Kasumi-1 (cell line): Measurements from ENCODE around the gene PTPRZ1.

ENCODE experiments used
- DNase-seq, 2 experiments: peaks; one replicate each; lab custom pipeline; 2025; lab: John Stamatoyannopoulos, UW

Gene PTPRZ1

DNA sequence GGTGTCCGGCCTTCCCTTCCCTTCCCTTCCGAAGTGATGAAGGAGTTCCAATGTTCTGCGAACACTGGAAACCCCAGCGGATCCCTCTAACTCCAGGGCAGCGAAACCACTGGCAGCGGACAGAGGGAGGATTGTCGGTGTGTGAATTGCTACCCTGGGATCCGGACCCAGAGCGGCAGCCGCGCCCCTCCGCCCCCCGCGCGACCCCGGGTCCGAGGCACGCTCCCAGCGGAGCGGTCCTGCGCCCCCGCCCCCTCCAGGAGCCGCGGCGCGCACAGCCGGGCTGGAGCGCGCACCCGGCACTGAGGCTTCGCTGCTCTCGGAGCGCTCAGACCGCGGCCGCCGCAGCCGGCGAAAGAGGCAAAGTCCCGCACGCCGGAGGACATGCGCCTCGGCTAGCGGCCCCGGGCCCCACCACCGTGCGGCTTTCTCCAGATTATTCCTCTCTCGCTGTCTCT is at the start of gene PTPRZ1:
PTPRZ1 (plus strand) TSS at position 331 of the 458 bp plus-strand sequence. CDS start 339 bp downstream, outside the sequence.
- no peak for DNase-seq

DNA sequence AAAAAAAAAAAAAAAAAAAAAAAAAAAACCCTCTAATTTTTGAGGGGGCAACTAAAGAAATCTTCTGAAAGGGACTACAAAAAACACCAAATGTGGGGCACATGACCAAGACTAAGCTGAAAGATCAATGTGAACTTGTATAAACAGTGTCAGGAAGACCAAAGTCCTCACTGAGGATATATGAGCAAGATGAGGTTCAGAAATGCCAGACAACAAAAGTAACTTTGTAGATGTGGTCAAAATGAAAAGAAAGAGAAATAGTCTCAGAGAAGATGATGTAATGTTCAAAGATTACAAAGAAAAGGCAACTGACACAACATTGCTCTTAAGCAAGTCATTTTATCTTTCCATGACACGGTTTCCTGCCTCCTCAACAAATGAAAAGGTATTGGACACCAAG is 48.7 kb upstream of the PTPRZ1 start:
- no peak for DNase-seq

DNA sequence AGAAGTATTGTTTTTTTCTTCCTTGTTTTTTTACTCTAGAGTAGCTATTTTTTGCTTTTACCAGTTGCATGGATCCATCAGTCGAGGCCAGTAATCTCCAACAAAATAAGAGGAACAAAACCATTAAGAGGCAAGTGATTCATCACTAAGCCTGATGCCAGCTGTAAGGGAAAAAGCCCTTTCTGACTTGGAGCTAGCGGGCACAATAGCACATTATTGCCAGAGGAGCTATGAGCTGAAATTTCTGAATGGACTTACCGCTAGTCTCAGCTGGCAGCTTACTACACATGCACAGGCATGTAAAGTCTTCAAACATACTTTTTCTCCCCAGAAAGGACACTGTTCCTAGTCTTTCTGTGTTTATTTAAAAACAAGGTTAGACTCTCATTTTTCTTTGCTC is 41.6 kb upstream of the PTPRZ1 start:
- no peak for DNase-seq

DNA sequence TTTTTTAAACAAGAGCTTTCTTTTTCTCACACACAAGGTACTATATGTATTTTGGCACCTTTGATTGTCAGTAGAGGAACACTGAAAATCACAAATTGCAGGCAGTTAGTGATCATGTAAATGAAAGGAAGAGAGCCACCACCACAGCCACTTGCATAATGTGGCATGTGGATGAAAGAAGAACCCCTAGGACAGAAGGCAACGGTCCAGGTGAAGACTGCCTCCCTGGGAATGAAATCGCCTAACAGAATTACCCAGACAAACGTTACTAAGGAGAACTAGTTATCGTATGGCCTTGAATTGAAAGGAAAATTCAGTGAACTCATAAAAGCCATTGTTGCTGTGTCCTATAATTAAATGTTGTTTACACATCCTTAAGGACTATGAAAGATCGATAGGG is 41.2 kb upstream of the PTPRZ1 start:
- no peak for DNase-seq

DNA sequence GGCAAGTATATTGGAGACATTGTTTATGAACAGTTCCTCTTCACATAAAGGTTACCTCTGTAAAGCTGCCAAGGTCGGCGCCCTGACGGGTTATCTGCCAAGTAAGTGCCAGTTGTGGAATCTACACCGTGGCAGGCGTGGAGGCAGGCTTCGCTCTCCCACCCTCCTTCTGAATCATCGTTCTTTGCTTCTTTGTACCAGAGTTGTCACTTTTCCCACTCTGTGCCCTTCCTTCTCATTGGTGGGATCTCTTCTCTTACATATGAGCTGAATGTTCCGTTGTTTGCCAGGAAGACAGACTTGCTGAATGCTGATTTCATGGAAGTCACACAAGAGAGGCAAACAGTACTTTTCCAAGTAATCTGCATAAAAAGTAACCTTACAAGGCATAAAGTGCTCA is 40.6 kb upstream of the PTPRZ1 start:
- no peak for DNase-seq

DNA sequence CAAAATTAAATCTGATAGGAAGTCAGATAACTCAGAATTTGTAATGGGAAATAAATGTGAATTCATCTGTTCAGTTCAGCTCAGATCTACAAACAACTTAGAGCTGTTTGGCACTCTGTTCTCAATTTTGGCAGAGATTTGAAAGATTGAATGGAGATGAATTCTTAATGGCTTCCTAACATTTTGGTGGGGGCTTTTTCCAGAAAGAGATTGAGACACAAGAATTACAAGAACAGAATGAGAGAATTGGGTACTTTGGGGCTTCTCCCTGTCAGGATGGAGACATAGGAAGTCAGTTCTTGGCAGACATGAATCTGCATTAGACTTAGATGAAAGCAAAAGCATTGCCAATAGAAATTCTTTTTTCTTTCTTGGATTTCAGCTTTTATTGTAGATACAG is 39.0 kb upstream of the PTPRZ1 start:
- DNase-seq, result no peak

DNA sequence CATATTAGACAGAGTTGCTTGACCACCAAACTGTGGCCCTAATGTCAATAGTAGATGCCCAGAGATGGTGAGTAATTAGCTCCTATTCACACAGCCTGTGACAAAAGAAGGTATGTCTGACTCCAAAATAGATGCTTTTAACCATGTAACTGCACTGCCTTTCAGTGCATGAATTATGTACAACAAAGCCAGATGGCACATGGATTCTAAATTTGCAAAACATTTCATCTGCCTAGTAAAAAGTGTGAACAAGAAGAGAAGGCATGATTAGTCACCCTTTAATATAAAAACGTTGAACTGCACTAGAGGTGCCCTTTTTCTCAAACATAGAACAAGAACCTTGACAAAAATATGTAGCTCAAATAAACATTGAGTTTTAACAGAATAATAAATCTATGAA is 35.5 kb upstream of the PTPRZ1 start:
- DNase-seq, result no peak

DNA sequence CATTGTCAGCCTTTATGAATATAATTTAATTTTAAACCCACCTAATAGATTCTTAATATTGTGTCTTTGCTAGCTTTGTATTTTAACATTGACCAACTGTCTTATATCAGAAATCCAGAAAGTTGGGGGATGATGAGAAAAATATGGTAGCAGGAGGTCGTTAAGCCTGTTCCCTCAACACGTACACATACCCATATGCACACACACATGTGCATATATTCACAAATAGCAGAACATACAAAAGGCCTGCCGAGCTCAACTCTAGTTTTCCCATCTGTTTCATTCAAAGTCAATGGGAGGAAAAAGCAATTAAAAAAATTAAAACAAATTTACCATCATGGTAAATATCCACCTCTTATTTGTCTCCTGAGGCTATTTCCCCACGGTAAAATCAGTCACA is 25.9 kb upstream of the PTPRZ1 start:
- DNase-seq, result no peak

DNA sequence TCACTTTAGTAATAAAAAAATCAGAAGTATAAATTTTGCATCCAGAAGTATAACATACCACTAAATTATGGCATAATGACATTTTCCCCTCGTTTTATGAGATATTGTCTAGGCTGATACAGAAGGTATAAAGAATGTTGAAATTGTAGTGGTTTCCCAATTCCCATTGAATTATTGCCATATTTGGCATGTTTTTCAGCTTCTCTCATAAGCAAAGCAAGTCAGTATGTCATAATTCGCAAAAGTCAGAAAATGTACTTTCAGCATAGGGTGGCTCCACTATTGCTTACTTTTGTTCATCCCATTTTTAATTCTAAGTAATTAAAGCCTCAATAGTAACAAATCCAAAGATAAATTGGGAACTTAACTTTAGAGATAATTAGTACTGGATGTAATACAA is 19.7 kb upstream of the PTPRZ1 start:
- no peak for DNase-seq

DNA sequence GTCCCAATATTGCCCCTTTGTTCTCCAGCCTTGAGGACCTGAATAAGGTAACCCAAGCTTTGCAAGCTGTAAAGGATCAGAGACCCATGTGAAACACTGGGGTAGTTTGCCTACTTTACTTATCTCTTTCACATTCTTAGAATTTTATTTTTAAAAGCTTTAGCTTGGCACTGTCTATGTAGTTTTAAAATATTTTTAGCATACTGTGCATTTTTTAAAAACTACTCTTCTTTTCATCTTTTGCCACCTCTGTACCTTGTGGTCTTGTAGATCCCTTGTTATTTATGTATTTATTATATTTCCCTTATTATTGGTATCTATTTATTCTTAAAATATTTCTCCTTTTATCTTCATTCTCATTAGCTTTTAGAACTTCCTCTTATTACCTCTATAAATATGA is 12.0 kb upstream of the PTPRZ1 start:
- DNase-seq, result no peak

DNA sequence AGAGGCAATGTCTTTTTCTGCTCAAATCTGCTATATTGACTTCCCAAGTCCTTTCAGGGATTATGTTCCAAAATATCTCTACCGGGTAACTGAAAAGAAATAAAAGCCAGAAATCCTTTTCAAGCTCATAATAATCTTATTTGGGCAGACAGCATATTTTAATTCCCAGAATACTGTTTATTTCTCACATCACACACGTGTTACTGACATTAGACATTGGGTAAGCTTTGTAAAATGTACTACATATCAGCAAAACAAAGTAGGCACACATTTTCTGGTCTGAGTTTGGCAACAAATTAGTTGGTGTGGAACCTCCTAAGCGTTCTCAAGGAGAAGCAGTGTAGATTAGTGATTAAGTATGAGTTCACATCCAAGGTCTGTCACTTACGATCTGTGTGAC is 10.4 kb upstream of the PTPRZ1 start:
- DNase-seq, result no peak

DNA sequence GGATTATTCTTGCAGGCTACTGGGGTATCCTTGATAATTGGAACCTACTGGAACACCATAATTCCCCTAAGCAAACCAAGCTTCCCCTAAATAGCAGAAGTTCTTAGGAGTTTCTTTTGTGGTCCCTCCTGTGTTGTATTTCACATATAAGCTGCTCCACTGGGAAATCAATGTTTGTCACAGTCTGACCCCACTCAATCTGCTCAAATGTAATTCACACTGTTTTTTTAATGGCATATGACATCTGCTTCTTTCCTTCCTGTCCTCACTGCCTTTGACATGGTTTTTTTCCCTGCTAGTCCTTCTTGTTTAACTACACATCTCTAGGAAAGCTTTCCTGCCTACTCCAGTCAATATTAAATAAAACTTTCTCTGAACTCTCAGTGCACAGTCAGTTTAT is 1.8 kb upstream of the PTPRZ1 start:
- DNase-seq, result no peak

DNA sequence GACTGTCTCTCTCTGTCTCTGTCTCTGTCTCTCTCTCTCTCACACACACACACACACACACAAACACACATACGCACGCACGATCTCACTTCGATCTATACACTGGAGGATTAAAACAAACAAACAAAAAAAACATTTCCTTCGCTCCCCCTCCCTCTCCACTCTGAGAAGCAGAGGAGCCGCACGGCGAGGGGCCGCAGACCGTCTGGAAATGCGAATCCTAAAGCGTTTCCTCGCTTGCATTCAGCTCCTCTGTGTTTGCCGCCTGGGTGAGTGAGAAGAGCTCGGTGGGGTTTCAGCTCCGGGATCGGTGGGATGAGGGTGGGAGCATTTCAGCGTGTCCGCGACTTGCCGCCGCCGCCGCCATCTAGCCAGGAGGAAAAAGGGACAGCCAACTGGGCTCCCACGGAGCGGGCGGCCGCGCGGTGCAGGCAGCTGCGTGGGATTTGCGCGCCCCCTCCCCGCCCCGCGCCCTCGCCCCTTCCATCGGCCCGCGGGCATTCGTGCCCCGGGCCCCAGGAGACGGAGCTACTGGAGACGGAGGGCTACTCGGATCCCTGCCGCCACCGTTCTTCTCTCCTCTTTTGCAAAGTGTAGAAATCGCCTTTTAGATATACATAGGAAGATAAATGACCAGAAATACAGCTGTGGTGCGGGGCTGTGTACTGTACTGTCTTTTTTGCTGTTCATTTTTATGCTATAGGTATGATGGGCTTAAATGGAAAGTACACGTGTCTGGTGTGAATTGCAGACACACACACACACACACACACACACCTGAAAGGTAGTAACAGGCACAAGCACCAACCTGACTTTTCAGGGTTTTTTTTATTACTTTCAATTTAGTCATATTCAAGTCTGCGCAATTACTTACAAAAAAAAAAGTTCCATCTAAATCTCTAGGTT is 581 bp downstream of the PTPRZ1 start:
- DNase-seq, result no peak

DNA sequence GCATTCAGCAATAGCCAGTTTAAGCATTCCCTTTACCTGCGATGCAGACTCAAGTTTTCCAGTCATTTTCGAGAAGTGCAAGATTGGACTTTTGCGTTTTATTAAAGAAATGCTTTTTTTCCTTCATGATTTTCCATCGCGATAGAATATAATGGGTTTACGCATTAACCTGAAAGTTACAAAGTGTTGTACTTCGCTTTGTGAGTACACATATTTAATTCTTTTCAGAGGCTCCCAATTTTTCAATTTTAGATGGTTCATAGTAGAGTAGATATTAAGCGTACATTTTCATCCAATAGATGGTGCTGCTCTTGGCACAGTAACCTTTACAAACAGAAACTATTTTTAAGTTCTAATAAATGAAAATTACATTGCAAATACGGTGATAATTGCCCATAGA is 1.3 kb downstream of the PTPRZ1 start:
- no peak for DNase-seq

DNA sequence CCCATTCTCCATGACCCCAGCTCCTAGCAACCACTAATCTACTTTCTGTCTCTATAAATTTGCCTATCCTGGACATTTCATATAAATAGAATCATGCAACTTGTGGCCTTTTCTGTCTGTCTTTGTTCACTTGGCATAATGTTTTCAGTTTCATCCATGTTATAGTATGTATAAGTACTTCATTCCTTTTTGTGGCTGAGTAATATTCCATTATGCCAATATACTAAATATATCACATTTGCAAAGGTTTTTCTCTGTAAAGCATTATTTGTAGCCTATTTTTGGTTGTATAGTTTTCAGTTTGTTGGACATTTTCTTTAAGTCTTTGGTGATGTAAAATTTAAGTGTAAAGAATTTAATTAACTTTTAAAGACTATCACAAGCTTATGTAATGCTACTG is 2.2 kb downstream of the PTPRZ1 start:
- DNase-seq, result no peak

DNA sequence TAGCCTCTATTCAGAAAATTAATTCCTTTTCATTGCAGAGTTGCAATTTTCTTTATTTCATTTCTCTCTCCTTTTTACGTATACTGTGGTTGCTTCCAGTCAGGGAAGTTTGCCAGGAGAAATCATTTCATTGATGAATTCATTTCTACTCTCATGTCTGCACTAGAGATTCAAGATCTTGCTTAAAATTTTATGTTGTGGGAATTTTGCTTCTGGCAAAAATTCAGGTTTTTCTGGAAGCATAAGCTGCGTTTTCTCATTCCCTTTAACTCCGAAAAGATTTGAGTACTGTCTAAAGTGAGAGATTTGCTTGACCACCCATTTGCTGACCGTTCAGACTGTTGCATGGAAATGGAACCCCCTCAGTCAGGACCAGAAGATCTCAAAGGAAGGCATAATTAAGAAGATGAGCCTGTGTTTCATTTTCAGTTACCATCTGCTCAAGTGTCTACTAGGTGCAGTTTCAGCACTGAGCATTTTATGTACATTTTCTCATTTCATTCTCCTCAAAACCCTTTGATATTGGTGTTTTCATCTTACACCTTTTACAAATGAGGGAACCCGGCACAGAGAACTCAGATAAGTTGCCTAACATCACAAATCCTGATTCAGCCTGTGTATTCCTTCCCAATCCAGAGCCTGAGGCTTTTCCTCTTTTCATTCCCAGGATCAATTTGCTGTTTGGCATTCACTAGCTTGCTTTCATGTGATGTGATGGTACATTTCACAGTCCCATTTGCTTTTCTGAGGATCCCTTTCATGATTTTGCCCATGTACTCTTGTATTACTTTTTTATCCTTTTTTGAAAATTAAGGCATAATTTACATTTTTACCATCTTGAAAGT is 3.9 kb downstream of the PTPRZ1 start:
- DNase-seq, result no peak

DNA sequence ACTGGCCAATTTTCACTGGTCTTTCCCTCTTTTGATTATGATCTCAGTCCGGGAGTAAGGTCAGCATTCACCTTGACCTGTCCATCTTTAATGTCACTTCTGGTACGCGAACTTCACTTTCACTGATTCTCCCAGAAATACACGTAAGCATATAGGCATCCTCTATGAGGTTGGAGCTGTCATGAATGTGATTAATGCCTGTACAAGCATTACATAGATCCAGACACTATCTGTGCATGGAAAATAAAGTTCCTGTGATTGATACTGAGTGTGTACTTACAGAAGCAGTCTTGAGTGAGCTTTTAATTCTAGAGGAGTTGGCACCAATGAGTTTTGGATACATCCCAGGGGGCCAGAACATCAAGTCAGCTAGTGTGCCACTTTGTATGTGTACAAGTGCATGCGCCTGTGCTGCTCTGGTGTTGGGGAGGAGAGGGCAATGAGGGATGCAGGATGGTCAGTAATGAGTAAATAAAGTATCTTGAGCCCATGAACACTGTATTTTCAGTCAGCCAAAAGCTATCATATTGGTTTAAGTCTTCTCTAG is 6.0 kb downstream of the PTPRZ1 start:
- no peak for DNase-seq

DNA sequence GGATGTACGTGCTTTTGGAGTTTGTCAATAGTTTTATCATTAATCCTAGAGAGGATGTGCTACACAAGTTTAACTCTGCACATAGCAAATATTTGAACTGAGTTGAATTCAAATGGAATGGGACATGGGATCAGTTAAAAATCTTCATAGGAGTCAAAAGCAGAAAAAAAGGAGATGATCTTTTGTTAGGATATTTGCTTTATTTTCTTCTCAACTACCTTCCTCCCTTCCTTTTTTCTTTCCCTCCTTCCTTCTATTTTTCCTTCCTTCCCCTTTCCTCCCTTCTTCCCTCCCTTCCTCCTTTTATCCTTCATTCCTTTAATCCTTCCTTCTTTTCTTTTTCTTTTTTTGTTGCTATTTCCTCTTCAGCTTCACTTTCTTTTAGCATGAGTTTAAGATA is 6.6 kb downstream of the PTPRZ1 start:
- DNase-seq, result no peak

DNA sequence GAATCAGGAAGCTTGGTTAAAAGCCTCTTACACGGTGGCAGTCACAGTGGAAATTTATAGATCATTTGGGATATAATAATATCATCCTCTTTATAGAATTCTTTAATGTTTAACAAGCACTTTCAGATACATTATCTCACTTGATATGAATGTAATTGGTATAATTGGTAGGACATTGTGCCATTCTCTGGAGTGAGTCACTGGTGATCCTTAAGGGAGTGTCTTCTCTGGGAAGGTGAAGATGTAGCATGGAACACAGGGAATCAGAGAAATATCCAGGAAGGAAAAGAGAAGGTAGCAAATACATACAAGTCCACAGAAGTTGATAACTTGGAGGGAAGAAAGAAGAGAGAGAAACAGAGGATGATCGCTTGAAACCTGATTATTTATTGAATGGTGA is 9.8 kb downstream of the PTPRZ1 start:
- DNase-seq, result no peak

DNA sequence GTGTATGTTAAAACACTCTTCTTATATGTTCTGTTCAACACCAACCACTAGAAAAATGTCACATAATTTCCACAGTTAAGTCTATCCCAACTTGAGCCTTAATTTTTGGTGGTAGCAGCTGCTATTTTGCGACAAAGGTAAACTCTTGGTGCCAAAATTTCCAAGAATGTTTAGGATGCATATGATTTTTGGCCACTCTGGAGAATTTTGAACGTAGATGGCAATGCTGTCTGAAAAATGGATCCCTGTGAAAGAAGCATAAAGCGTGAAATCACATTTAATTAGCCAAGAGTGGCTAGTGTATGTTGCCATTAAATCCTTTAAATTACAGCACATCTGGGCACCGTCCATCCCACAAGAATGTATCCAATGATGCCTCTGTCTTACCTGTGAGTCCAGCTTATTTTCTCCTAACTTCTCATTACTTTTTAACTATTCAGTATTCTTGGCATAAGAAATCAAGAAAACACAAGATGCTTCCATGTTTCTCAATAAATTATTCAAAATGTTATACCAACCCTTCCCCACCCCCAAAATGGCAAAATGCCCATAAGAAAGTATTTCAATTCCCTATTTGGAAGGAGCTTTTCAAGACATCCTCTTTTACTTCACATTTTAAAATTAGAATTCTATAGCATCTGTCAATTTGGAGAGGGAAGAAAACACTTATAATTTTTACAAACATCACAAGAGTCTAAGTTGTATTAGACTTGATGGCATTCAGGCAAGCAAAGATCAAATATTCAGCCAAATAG is 12.4 kb downstream of the PTPRZ1 start:
- DNase-seq, result no peak

DNA sequence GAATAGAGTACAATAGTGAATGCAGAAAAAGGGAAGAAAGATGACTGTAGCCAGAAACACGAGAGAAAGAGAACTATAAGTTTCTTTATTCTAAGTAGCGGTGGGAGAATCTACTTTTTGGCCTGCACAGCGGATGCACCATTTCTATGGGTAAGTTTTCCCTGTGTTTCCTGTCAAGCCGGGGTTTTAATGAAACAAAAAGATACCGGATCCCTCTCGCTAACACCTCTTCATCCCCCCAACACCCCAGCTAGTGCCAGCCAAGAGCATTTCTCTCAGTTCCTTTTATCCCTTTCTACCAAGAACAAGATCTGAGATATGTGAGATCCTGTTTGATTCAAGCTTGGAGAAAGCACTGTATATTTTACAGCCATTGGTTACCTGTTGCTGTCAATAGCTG is 14.7 kb downstream of the PTPRZ1 start:
- no peak for DNase-seq

DNA sequence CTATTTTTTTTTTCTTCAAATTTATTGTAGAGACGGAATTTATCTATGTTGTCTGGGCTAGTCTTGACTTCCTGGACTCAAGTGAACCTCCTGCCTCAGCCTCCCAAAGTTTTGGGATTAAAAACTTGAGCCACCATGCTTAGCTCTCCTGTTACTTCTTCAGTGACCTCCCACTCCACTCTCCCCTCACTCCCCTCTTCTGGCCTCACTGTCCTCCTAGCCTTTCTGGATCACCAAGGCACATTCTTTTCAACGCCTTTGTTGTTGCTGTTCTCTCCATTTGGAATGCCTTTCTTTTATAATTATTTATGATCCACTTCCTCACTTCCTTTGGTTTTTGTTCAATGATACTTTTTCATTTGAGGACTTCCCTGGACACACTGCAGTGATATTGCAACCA is 17.9 kb downstream of the PTPRZ1 start:
- DNase-seq, result no peak
